Kidney (tissue), 14 donors: ENCODE measurements around the gene SCN7A. TPM values are rescaled to one million over a fixed set of nuclear protein-coding genes. Genes with fewer than 3 reads are reported as not detected.

Experiments used
- DNase-seq, 5 donors: peaks; one replicate each; pipeline ENCODE4 v3.0.0-alpha.2; 2013 to 2020
- FAIRE-seq: peaks from 2 replicates; lab custom pipeline; 2012; peaks lifted over from hg19 to GRCh38; lab: Jason Lieb, UNC
- H3K27ac ChIP-seq, 2 donors: one replicate each; pipeline ENCODE4 v1.7.0; 2013; ENCODE audit warnings: low read depth in 2 of 2, low read length in 2 of 2, inconsistent platforms in 1 of 2
- H3K27me3 ChIP-seq: one replicate; pipeline ENCODE4 v1.7.1; 2013; ENCODE audit warnings: low read length, inconsistent platforms; ENCODE audit not compliant: control insufficient read depth, insufficient read depth
- H3K36me3 ChIP-seq, 3 donors: one replicate each; pipeline versions ENCODE4 v1.7.0 to v1.7.1; 2013; ENCODE audit warnings: low read length in 3 of 3, control low read depth in 1 of 3, inconsistent platforms in 1 of 3; ENCODE audit not compliant: insufficient read depth in 3 of 3, control insufficient read depth in 2 of 3
- H3K4me1 ChIP-seq, 3 donors: one replicate each; pipeline versions ENCODE4 v1.7.0 to v1.7.1; 2013; ENCODE audit warnings: low read length in 3 of 3, inconsistent platforms in 1 of 3, low read depth in 1 of 3; ENCODE audit not compliant: control insufficient read depth in 2 of 3, insufficient read depth in 2 of 3
- H3K4me3 ChIP-seq, 3 donors: one replicate each; pipeline versions ENCODE4 v1.7.0 to v1.8.1; 2013; ENCODE audit warnings: low read length in 3 of 3, control low read depth in 1 of 3, inconsistent platforms in 1 of 3
- H3K9ac ChIP-seq, 3 donors: one replicate each; pipeline versions ENCODE4 v1.7.0 to v1.7.1; 2013; ENCODE audit warnings: low read length in 3 of 3, control low read depth in 1 of 3, inconsistent platforms in 1 of 3
- H3K9me3 ChIP-seq, 3 donors: one replicate each; pipeline versions ENCODE4 v1.7.0 to v1.7.1; 2013; ENCODE audit warnings: low read length in 3 of 3, control low read depth in 1 of 3, inconsistent platforms in 1 of 3; ENCODE audit not compliant: control insufficient read depth in 2 of 3, insufficient read depth in 1 of 3
- intact Hi-C: fragments of 100-400 bp; cut with DNase I; formaldehyde crosslinking; loops from one replicate; pipeline ENCODE4 v1.11.1; 2022
- polyA plus RNA-seq: library from polyadenylated mRNA; stranded (reverse); fragments of 350-450 nt; fragmentation: Illumina TruSeq; extraction: RNeasy Lipid Tissue Mini Kit (QIAGEN cat#74804); gene quantifications from one replicate; pipeline ENCODE4 v1.2.3, GENCODE V29; 2014; ENCODE audit warnings: low read depth, low replicate concordance; ENCODE audit not compliant: insufficient read depth
- total RNA-seq: library from RNA; stranded (reverse); fragmentation: NEBNext Ultra II Directional; extraction: Animal tissue kit (Norgen Biotek cat#: 25700); gene quantifications from one replicate; pipeline ENCODE4 v1.2.1, GENCODE V29; 2021
- TF ChIP-seq, protein P1 (sequence below): IDR thresholded peaks from 3 replicates; pipeline ENCODE4 v1.5.1; 2012; ENCODE audit warnings: mild to moderate bottlenecking, moderate library complexity, borderline replicate concordance; ENCODE audit not compliant: insufficient read depth; ENCODE audit errors: extremely low read depth
- donor health status: control.
- donor health status: control.
- donor health status: control.
- donor health status: control.
- donor health status: control.
- donor health status: DM: yes; HTN: yes; CAD: no.
- donor health status: Normal renal cell carcinoma (clear cell type).

SCN7A gene
- total and polyA plus RNA-seq, 2 donors from 2014 or later = 1.9 to 3.6 TPM

DNA sequence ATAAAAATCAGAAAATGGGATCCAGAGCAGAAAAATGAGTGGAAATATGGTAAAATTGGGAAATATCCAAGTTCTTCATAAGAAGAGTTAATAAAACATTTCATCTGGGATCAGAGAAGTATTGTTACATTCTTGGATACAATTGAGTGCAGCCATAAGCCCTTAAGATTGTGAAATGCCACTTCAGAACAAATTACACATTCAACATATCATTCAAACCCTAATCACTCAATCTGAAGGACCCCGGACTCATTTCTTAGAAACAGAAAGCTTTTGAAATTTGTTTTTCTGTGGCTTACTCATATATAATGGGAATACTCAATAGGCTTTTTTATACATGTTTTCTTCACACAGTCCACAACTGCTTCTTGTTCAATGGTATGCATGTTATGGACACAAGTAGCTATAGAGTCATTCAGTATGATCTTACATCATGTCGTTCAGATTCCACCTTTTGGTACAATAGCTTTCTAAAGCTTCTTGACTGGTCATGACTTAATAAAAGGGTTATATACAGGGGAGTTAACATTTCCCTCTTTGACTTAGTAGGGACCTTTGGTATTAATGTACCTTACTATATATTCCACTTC is 39.9 kb downstream of the SCN7A start:
- Histone ChIP-seq H3K9me3 (peaks cover 0 to 2% (median 0%) of the 10 kb centered on the region in 3 donors), H3K9ac (no peak overlapping the region), H3K36me3 (no peaks in the 10 kb centered on the region), H3K27ac (no peak overlapping the region), H3K4me1 (no peaks in the 10 kb centered on the region), H3K27me3 (no peaks in the 10 kb centered on the region), H3K4me3 (no peak overlapping the region)
- DNase-seq = no peak
- FAIRE-seq = no peak
- TF ChIP-seq, protein P1, sequence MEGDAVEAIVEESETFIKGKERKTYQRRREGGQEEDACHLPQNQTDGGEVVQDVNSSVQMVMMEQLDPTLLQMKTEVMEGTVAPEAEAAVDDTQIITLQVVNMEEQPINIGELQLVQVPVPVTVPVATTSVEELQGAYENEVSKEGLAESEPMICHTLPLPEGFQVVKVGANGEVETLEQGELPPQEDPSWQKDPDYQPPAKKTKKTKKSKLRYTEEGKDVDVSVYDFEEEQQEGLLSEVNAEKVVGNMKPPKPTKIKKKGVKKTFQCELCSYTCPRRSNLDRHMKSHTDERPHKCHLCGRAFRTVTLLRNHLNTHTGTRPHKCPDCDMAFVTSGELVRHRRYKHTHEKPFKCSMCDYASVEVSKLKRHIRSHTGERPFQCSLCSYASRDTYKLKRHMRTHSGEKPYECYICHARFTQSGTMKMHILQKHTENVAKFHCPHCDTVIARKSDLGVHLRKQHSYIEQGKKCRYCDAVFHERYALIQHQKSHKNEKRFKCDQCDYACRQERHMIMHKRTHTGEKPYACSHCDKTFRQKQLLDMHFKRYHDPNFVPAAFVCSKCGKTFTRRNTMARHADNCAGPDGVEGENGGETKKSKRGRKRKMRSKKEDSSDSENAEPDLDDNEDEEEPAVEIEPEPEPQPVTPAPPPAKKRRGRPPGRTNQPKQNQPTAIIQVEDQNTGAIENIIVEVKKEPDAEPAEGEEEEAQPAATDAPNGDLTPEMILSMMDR = no peak
- intact Hi-C loops = no loop called here

DNA sequence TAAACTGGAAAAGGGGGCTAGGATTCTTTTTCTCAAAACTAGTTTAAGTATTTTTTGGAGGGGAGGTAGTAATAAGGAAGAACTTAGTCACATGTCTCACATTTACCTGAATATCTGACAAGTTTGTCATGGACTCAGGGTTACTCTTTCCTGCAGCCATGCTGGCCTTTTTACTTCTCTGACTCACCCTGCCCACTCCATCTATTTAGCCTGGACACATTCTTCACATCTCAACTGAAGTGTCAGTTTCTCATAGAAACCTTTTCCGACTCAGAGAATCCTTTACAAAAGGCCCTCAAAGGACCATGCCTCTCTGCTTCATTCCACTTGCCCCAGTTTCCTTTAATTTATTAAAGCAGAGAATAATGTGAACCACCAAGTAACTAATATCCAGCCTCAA is 42.6 kb downstream of the SCN7A start:
- peaks cover 0 to 2% (median 0%) of the 10 kb centered on the region in 3 donors for H3K9me3 ChIP-seq
- no peaks in the 10 kb centered on the region for H3K36me3 ChIP-seq
- no peak overlapping the region for H3K27ac ChIP-seq
- H3K4me1 ChIP-seq = no peaks in the 10 kb centered on the region
- H3K27me3 ChIP-seq = no peaks in the 10 kb centered on the region
- no peak for DNase-seq
- intact Hi-C loops = no loop called here
- no peak overlapping the region for H3K4me3 ChIP-seq
- TF ChIP-seq, protein P1 = no peak
- no peak for FAIRE-seq
- no peak overlapping the region for H3K9ac ChIP-seq

DNA sequence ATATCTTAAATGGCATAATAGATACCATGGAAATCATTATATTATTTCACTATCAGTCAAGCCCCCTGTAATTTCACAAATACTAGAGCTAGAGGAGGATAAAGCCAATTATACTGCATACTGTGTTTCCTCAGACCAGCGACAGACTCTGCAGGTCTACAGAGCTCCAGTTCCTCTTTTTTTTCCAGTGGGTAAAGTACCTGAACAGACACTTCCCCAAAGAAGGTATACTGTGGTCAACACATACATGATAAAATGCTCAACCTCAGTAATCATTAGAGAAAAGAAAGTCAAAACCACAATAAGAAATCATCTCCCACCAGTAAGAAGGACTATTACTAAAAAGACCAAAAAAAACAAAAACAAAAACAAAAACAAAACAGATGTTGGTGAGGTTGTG is 44.6 kb downstream of the SCN7A start:
- Histone ChIP-seq H3K9me3 (peaks cover 0 to 2% (median 0%) of the 10 kb centered on the region in 3 donors), H3K9ac (no peak overlapping the region), H3K36me3 (no peaks in the 10 kb centered on the region), H3K27me3 (no peaks in the 10 kb centered on the region), H3K27ac (no peak overlapping the region), H3K4me3 (no peak overlapping the region), H3K4me1 (no peaks in the 10 kb centered on the region)
- FAIRE-seq = no peak
- DNase-seq = no peak
- TF ChIP-seq, protein P1 = no peak
- intact Hi-C loops = no loop called here

DNA sequence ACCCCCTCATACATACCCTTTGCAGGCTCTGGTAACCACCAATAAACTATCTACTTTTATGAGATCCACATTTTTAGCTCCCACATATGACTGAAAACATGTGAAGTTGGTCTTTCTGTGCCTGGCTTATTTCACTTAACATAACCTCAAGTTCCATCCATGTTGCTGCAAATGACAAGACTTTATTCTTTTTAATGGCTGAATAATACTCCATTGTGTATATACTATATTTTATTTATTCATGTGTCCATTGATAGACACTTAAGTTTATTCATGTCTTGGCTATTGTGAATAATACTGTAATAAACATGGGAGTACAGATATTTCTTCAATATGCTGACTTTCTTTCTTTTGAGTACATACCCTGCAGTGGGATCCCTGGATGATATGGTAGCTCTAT is 45.9 kb downstream of the SCN7A start:
- Histone ChIP-seq H3K27ac (no peak overlapping the region), H3K36me3 (no peaks in the 10 kb centered on the region), H3K27me3 (no peaks in the 10 kb centered on the region), H3K4me1 (no peaks in the 10 kb centered on the region), H3K9ac (no peak overlapping the region), H3K9me3 (peaks cover 0 to 2% (median 0%) of the 10 kb centered on the region in 3 donors), H3K4me3 (no peak overlapping the region)
- no peak for DNase-seq
- intact Hi-C loops = no loop called here
- FAIRE-seq = no peak
- TF ChIP-seq, protein P1 = no peak
